Body of pancreas (tissue), 4 donors: ENCODE data around the gene EPYC.

Source experiments
- CTCF ChIP-seq, 7 experiments: fragments of 450-650 bp in 4 of 7; fragments of 200-600 bp in 3 of 7; sonication (generic) in 3 of 7; IDR thresholded peaks; one replicate each; pipeline ENCODE4 v1.5.1; 2016 to 2019; ENCODE audit warnings: antibody characterized with exemption in 7 of 7
- POLR2A ChIP-seq, 3 donors: fragments of 450-650 bp; IDR thresholded peaks; one replicate each; pipeline ENCODE4 v1.6.1; 2016; ENCODE audit warnings: antibody characterized with exemption in 3 of 3, mild to moderate bottlenecking in 2 of 3

- TF ChIP-seq CTCF (IDR thresholded peaks at IDR 0.05) = no peak
- TF ChIP-seq POLR2A (IDR thresholded peaks at IDR 0.05) = no peak
Observed at GRCh38 chr12:90969851-90970250, 34.9 kb downstream of the EPYC start.
